Peyer's patch (tissue), 4 donors: ENCODE measurements around the gene TMEM121B.

Experiments
- POLR2A ChIP-seq, 2 donors: fragments of 450-650 bp; IDR thresholded peaks; one replicate each; pipeline ENCODE4 v1.5.1; 2017; ENCODE audit warnings: antibody characterized with exemption in 2 of 2, mild to moderate bottlenecking in 2 of 2, moderate library complexity in 2 of 2
- TF ChIP-seq, protein P1 (sequence below), 6 experiments: fragments of 450-650 bp in 4 of 6; fragments of 200-600 bp in 2 of 6; sonication (generic) in 1 of 6; IDR thresholded peaks; one replicate each; pipeline ENCODE4 v1.5.1; 2017 to 2019; ENCODE audit warnings: antibody characterized with exemption in 6 of 6, mild to moderate bottlenecking in 3 of 6, moderate library complexity in 1 of 6

- TF ChIP-seq, protein P1, sequence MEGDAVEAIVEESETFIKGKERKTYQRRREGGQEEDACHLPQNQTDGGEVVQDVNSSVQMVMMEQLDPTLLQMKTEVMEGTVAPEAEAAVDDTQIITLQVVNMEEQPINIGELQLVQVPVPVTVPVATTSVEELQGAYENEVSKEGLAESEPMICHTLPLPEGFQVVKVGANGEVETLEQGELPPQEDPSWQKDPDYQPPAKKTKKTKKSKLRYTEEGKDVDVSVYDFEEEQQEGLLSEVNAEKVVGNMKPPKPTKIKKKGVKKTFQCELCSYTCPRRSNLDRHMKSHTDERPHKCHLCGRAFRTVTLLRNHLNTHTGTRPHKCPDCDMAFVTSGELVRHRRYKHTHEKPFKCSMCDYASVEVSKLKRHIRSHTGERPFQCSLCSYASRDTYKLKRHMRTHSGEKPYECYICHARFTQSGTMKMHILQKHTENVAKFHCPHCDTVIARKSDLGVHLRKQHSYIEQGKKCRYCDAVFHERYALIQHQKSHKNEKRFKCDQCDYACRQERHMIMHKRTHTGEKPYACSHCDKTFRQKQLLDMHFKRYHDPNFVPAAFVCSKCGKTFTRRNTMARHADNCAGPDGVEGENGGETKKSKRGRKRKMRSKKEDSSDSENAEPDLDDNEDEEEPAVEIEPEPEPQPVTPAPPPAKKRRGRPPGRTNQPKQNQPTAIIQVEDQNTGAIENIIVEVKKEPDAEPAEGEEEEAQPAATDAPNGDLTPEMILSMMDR (IDR thresholded peaks at IDR 0.05): no peak
- no peak for TF ChIP-seq POLR2A (IDR thresholded peaks at IDR 0.05)
Observed at GRCh38 chr22:17100621-17101020, 20.5 kb downstream of the TMEM121B start.
